OCI-LY1 (cell line): ENCODE data around the gene TBX4.
"Not testable (repeated sequence)": the region's sequence is repeated elsewhere in the genome, so short reads cannot be mapped to it uniquely, and the experiment has no call there.

ENCODE experiments used
- H2AFZ ChIP-seq: fragments of 200-600 bp; sonication (generic), shearing (Covaris generic); 2 replicates; pipeline ENCODE4 v1.6.0; 2014; ENCODE audit warnings: antibody characterized with exemption, mild to moderate bottlenecking, low read length
- H3F3A ChIP-seq: fragments of 200-600 bp; sonication (generic), shearing (Covaris generic); 2 replicates; pipeline ENCODE4 v1.6.0; 2014; ENCODE audit warnings: mild to moderate bottlenecking, antibody characterized with exemption, low read length, moderate library complexity; ENCODE audit not compliant: insufficient read depth
- H3K27ac ChIP-seq: fragments of 200-600 bp; sonication (generic); 2 replicates; pipeline ENCODE4 v1.5.1; 2014; ENCODE audit warnings: low read length, mixed run types, mild to moderate bottlenecking, low read depth; ENCODE audit not compliant: poor library complexity, severe bottlenecking
- H3K27me3 ChIP-seq: fragments of 200-600 bp; sonication (generic); 2 replicates; pipeline ENCODE4 v1.6.0; 2014; ENCODE audit warnings: antibody characterized with exemption, mild to moderate bottlenecking, low read length, moderate library complexity; ENCODE audit not compliant: insufficient read depth
- H3K36me3 ChIP-seq: fragments of 200-600 bp; sonication (generic); 2 replicates; pipeline ENCODE4 v1.6.1; 2014; ENCODE audit warnings: mild to moderate bottlenecking, antibody characterized with exemption, low read length, moderate library complexity, mixed read lengths; ENCODE audit not compliant: insufficient read depth
- H3K4me1 ChIP-seq: fragments of 200-600 bp; sonication (generic); 2 replicates; pipeline ENCODE4 v1.5.1; 2014; ENCODE audit warnings: mild to moderate bottlenecking, low read length, moderate library complexity; ENCODE audit not compliant: insufficient read depth, severe bottlenecking
- H3K4me2 ChIP-seq: fragments of 200-600 bp; sonication (generic), shearing (Covaris generic); 2 replicates; pipeline ENCODE4 v1.6.1; 2014; ENCODE audit warnings: low read length
- H3K4me3 ChIP-seq: fragments of 200-600 bp; sonication (generic); 2 replicates; pipeline ENCODE4 v1.5.1; 2014; ENCODE audit warnings: low read length, low read depth, mild to moderate bottlenecking, mixed read lengths; ENCODE audit not compliant: poor library complexity, severe bottlenecking
- H3K79me2 ChIP-seq: fragments of 200-600 bp; shearing (Covaris generic); 2 replicates; pipeline ENCODE4 v1.6.1; 2016; ENCODE audit warnings: mixed run types, low read length, mixed read lengths; ENCODE audit not compliant: insufficient read depth
- H3K9ac ChIP-seq: fragments of 200-600 bp; sonication (generic), shearing (Covaris generic); 2 replicates; pipeline ENCODE4 v1.6.1; 2014; ENCODE audit warnings: mild to moderate bottlenecking, low read length, mixed read lengths
- H3K9me2 ChIP-seq: fragments of 200-600 bp; sonication (generic), shearing (Covaris generic); 2 replicates; pipeline ENCODE4 v1.6.1; 2014; ENCODE audit warnings: low read depth, mild to moderate bottlenecking, low read length, mixed read lengths
- H3K9me3 ChIP-seq: fragments of 200-600 bp; shearing (Covaris generic); 2 replicates; pipeline ENCODE4 v1.6.1; 2014; ENCODE audit warnings: low read length, mixed read lengths
- H4K20me1 ChIP-seq: fragments of 200-600 bp; sonication (generic), shearing (Covaris generic); 2 replicates; pipeline ENCODE4 v1.6.0; 2016; ENCODE audit warnings: mild to moderate bottlenecking, low read length; ENCODE audit not compliant: insufficient read depth
- CTCF ChIP-seq: fragments of 200-600 bp; sonication (generic), shearing (Covaris generic); IDR thresholded peaks from 2 replicates; pipeline ENCODE4 v1.5.1; 2017; ENCODE audit warnings: mild to moderate bottlenecking, antibody characterized with exemption, low read length, moderate library complexity, mixed read lengths
- EZH2 ChIP-seq: fragments of 200-600 bp; sonication (generic), shearing (Covaris generic); IDR thresholded peaks from 2 replicates; pipeline ENCODE4 v1.8.0; 2017; ENCODE audit warnings: borderline replicate concordance, mixed run types, mild to moderate bottlenecking, antibody characterized with exemption, low read length, moderate library complexity, mixed read lengths

TBX4 gene

GRCh38 chr17:61520897-61521296 is 68.7 kb downstream of the TBX4 start:
- H3K4me1 ChIP-seq: no peaks in the 10 kb centered on the region
- H4K20me1 ChIP-seq: no peaks in the 10 kb centered on the region
- no peak overlapping the region for H3K4me2 ChIP-seq
- TF ChIP-seq EZH2: no peak
- TF ChIP-seq CTCF: no peak
- no peaks in the 10 kb centered on the region for H3K36me3 ChIP-seq
- no peak overlapping the region for H3K27ac ChIP-seq
- H3F3A ChIP-seq: no peaks in the 10 kb centered on the region
- H2AFZ ChIP-seq: no peak overlapping the region
- no peak overlapping the region for H3K4me3 ChIP-seq
- no peak overlapping the region for H3K9ac ChIP-seq
- no peaks in the 10 kb centered on the region for H3K79me2 ChIP-seq
- no peaks in the 10 kb centered on the region for H3K27me3 ChIP-seq
- no peaks in the 10 kb centered on the region for H3K9me3 ChIP-seq
- no peaks in the 10 kb centered on the region for H3K9me2 ChIP-seq

DNA sequence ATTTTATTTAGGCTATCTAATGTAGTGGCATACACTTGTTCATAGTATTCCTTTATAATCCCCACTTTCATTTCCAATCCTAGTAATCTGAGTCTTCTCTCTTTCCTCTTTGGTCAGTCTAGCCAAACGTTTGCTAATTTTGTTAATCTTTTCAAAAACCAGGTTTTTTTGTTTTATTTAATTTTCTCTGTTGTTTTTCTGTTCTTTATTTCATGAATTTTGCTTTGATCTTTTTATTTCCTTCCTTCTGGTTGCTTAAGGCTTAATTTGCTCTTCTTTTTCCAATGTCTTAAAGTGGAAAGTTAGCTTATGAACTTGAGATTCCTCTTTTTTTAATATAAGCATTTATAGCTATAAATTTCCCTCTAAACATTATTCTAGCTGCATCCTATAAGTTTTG is 69.9 kb downstream of the TBX4 start:
- no peak overlapping the region for H3K4me2 ChIP-seq
- H3K79me2 ChIP-seq: no peaks in the 10 kb centered on the region
- H3K9me2 ChIP-seq: no peaks in the 10 kb centered on the region
- TF ChIP-seq CTCF: no peak
- TF ChIP-seq EZH2: no peak
- H3K27ac ChIP-seq: no peak overlapping the region
- no peaks in the 10 kb centered on the region for H3K27me3 ChIP-seq
- no peaks in the 10 kb centered on the region for H4K20me1 ChIP-seq
- H3K4me1 ChIP-seq: no peaks in the 10 kb centered on the region
- H3K9me3 ChIP-seq: no peaks in the 10 kb centered on the region
- H2AFZ ChIP-seq: no peak overlapping the region
- H3K4me3 ChIP-seq: no peak overlapping the region
- no peaks in the 10 kb centered on the region for H3K36me3 ChIP-seq
- H3K9ac ChIP-seq: no peak overlapping the region
- no peaks in the 10 kb centered on the region for H3F3A ChIP-seq

DNA sequence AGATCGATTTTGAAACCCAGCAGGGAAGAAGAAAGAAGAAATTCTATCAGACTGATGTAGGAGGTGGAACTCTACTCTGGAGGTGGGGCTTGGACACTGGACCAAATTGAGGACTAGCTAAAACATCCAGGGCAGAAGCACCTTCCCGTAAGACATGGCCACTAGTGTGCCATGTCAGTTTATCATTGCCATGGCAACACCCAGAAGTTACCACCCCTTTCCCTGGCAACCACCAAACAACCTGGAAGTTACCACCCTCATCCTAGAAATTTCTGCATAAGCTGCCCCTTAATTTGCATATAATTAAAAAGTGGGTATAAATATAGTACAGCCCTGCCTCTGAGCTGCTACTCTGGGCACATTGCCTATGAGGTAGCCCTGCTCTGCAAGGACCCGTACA is 72.1 kb downstream of the TBX4 start:
- no peaks in the 10 kb centered on the region for H3K9me3 ChIP-seq
- no peaks in the 10 kb centered on the region for H3K27me3 ChIP-seq
- no peaks in the 10 kb centered on the region for H3K79me2 ChIP-seq
- TF ChIP-seq CTCF (no peak), EZH2 (no peak)
- no peaks in the 10 kb centered on the region for H4K20me1 ChIP-seq
- H3K27ac ChIP-seq: no peak overlapping the region
- H3K9me2 ChIP-seq: no peaks in the 10 kb centered on the region
- no peaks in the 10 kb centered on the region for H3F3A ChIP-seq
- H2AFZ ChIP-seq: no peak overlapping the region
- H3K4me2 ChIP-seq: no peak overlapping the region
- H3K36me3 ChIP-seq: no peaks in the 10 kb centered on the region
- no peaks in the 10 kb centered on the region for H3K4me1 ChIP-seq
- no peak overlapping the region for H3K9ac ChIP-seq
- H3K4me3 ChIP-seq: no peak overlapping the region

DNA sequence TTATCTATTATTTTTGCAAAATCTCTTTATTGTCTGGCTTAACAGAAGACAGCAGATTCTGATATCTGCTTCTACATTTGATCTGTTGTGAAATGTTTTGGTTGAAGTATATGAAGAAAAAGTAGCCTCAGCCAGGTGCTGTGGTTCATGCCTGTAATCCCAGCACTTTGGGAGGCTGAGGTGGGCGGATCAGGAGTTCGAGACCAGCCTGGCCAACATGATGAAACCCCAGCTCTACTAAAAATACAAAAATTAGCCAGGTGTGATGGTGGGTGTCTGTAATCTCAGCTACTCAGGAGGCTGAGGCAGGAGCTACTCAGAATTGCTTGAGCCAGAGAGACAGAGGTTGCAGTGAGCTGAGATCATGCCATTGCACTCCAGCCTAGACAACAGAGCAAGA is 75.2 kb downstream of the TBX4 start:
- H3K27me3 ChIP-seq, H3K9me2 ChIP-seq, H3K79me2 ChIP-seq, H3K9me3 ChIP-seq, H4K20me1 ChIP-seq, H3K27ac ChIP-seq, H3K9ac ChIP-seq, H2AFZ ChIP-seq, H3K4me1 ChIP-seq, H3K4me3 ChIP-seq, H3K4me2 ChIP-seq, H3K36me3 ChIP-seq, H3F3A ChIP-seq: not testable (repeated sequence)
